Fibroblast of skin of right biceps (primary cell): Measurements from ENCODE around the gene TMEM185A.
"Not testable (repeated sequence)": the region's sequence is repeated elsewhere in the genome, so short reads cannot be mapped to it uniquely, and the experiment has no call there.

ENCODE experiments used
- DNase-seq: peaks from one replicate; pipeline ENCODE4 v3.0.0-alpha.2; 2013

TMEM185A gene

DNA sequence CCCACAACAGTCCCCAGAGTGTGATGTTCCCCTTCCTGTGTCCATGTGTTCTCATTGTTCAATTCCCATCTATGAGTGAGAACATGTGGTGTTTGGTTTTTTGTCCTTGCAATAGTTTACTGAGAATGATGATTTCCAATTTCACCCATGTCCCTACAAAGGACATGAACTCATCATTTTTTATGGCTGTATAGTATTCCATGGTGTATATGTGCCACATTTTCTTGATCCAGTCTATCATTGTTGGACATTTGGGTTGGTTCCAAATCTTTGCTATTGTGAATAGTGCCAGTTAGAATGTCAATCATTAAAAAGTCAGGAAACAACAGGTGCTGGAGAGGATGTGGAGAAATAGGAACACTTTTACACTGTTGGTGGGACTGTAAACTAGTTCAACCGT lies 11.9 kb downstream of the TMEM185A start:
- not testable (repeated sequence) for DNase-seq

GRCh38 chrX:149618871-149619270 lies 12.7 kb downstream of the TMEM185A start:
- DNase-seq, result no peak

DNA sequence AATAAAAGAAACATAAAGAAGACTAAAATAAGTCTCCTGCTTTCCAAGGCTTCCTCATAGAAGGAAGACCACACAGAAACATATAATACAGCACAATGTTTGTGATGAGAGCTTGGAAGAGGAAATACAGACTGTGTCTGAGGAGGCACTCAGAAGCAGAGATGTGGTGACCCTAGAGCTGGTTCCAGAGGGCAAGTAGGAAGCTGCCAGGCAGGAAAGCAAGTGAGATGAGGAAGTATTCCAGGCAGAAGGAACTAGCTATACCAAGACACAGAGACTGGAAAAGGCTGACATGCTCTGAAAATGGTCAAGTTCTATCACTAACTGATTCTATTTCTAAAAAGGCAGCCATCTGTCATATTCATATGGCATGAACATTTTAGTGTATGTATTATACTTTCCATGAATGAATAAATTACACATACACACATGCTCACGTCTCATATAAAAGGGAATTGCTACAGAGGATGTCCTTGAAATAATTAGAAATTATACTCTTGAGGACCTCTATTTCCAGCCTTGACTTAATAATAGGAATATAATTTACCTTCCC lies 19.9 kb downstream of the TMEM185A start:
- DNase-seq, result no peak

DNA sequence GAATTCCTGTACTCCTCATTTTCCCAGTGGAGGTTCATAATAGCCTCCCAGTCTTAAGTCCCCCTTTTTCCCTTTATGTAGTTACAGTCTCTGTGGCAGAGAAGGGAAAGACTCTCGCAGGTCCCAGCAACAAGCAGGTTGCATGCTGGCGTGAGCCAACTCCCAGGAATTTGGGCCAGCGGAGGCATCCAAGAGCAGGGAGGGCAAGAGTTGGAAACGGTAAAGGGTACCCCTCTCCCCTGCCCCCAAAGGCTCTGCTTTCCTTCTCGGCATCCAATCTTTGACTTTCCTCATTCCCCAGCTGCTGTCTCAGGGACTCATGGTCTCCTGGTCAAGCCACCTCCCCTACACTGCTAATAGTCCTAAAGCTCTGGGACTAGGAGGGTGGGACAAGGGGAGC lies 21.1 kb downstream of the TMEM185A start:
- DNase-seq, result no peak

DNA sequence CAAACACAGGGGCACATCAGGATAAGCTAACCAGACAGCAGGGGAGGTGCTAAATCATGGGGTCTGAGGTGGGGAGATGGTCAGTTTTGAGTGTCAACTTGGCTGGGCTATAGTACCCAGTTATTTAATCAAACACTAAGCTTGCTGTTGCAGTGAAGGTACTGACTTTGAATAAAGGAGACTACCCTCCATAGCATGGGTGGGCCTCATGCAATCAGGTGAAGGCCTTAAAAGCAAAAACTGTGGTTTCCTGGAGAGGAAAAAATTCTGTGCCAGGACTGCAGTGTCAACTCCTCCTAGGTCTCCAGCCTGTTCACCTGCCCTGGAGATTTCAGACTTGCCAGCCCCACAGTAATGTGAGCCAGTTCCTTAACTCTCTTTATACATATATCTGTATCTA lies 23.9 kb downstream of the TMEM185A start:
- no peak for DNase-seq

DNA sequence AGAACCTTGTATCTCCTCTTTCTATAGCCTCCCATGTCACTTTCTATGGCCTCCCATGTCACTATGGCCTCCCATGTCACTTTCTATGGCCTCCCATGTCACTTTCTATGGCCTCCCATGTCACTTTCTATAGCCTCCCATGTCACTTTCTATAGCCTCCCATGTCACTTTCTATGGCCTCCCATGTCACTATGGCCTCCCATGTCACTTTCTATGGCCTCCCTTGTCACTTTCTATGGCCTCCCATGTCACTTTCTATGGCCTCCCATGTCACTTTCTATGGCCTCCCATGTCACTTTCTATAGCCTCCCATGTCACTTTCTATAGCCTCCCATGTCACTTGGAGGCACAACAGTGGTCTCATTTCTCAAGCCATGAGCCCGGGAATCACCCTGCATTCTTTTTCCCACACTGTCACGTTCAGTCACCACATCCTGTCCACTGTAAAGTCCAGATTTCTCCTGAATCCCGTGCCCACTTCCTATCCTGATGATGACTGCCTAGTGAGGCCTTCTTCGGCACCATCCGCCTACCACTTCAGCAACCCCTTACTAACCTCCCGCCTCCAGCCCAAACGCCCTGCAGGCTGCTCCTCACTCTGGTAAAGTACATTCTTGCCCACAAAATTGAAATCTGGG lies 26.2 kb downstream of the TMEM185A start:
- DNase-seq, result peak; percentile 5

- not testable (repeated sequence) for DNase-seq
Measured at GRCh38 chrX:149598603-149599002, 33.0 kb downstream of the TMEM185A start.

GRCh38 chrX:149595943-149596342 lies 35.6 kb downstream of the TMEM185A start:
- DNase-seq, result not testable (repeated sequence)

DNA sequence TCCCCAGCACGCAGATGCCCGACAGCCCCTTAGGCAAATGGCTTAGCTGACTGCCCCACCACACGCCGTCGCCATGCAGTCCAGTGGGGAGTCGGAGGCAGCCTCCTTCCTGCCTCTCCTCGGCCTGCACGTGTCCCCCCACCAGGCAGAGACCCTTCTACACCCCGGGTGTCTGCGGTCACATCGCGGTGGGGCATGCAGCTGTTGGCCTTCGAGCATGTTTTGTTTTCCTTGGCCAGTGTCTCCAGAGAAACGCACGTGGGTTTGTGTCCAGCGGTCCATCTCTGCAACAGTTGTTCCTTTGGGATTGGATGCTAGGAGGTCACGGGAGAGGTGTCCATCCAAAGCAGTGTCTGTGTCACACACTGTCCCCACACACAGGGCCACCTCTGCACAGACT lies 36.4 kb downstream of the TMEM185A start, which contains the start of gene HSFX2:
Gene HSFX2, minus strand, starts transcription at position 101 of the 400 bp plus-strand sequence. CDS start 614 bp downstream, outside the sequence.
- DNase-seq, result not testable (repeated sequence)

DNA sequence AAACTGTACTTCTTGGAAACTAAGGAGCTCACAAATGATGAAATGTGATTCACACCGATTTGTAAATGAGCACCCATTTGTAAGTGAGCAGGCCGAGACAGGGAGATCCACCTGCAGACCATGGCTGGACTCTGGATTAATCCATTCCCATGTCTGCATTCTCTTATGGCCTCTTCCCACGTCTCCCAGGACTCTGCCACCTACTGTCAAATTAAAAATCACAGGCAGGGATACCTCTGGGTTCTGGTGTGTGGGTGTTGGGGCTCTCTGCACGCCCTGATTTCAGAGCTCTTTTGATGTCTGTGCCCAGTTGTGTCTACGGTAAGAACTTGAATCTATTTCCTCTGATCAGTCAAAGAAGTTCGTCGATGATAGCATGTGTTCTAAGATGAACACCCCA lies 40.6 kb downstream of the TMEM185A start:
- not testable (repeated sequence) for DNase-seq

- DNase-seq, result not testable (repeated sequence)
Measured at GRCh38 chrX:149587359-149587758, 44.2 kb downstream of the TMEM185A start, which contains the start of gene MAGEA9B. Gene MAGEA9B (minus strand): TSS chrX:149587459. CDS start chrX:149583179, 4,280 bp downstream.

GRCh38 chrX:149585631-149586030 lies 46.0 kb downstream of the TMEM185A start:
- not testable (repeated sequence) for DNase-seq

DNA sequence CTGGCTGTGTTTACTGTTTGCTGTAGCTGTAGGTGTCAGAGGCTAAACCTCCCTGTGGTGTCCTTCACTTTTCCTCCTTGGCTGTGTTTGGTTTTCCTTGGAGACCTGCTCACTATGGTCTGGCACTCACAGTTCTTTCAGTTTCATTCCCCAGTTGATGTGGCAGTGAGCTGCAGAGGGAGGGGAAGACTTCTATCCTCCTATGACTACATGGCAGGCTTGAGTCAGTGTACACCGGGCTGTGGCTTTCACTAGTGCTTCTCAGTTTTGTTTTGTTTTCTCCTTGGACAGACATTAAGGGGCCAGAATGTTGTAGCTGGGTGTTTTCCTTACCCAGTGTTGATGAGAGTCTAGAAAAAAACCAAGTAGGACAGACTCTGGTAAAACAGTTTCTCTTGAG lies 58.1 kb downstream of the TMEM185A start:
- not testable (repeated sequence) for DNase-seq

GRCh38 chrX:149572743-149573142 lies 58.8 kb downstream of the TMEM185A start:
- no peak for DNase-seq

- DNase-seq, result no peak
Measured at GRCh38 chrX:149571770-149572169, 59.8 kb downstream of the TMEM185A start.

DNA sequence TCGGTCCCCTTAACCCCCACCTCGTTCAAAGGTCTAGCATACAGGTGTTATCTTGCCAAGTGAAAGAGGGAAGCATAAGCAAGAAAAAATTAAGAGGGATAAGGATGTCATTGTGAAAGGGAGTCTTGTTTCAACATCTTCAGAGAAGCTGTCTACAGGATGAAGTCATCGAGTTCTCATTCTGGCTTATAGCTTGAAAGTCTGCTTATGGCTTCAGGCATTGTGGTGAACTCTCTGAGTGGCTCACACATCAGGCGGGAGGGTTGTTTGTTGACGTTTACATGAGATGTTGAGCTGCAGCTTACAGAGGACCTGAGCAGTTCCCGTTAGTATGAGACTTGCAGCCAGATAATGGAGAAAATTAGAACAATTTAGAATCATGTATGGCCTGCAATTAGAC lies 60.9 kb downstream of the TMEM185A start:
- peak; percentile 14 for DNase-seq

DNA sequence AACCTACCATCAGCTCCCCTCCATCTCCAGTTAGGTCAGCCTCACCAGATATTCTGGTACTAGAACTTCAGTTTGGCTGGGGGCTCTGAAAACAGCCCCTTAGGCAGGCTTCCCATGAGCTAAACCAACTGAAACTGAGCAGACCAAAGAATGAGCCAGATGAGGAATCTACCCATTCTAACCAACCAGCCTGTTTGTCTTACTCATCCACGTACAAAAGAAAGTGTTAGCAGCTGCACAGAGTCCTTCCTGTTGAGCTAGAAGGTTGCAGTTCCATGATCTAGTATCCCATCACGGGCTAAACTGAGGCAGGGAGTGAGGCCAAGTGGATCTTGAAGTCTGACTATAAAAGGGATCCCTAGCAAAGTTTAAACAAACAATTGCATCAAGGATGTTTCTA lies 61.8 kb downstream of the TMEM185A start:
- DNase-seq, result no peak

GRCh38 chrX:149568701-149569296 lies 62.8 kb downstream of the TMEM185A start:
- no peak for DNase-seq

- DNase-seq, result no peak
Measured at GRCh38 chrX:149567621-149568417, 63.8 kb downstream of the TMEM185A start.

GRCh38 chrX:149563359-149563758 lies 68.2 kb downstream of the TMEM185A start:
- no peak for DNase-seq

- DNase-seq, result not testable (repeated sequence)
Measured at GRCh38 chrX:149555251-149555650, 76.3 kb downstream of the TMEM185A start.

DNA sequence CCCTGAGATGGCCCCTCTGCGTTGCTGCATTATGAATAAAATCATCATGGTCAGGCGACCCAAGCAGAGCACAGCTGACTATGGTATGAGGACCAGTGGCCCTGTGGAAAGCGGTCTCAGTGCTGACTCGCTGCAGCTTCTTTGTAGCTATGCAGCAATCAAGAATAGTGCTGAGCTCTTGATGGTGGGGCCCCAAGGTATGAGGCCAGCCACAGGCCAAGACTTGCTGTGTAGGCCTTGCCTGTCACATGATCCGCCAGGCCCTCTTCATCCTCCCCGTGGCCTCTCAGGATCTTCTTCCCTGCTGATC lies 79.7 kb downstream of the TMEM185A start:
- DNase-seq, result not testable (repeated sequence)

DNA sequence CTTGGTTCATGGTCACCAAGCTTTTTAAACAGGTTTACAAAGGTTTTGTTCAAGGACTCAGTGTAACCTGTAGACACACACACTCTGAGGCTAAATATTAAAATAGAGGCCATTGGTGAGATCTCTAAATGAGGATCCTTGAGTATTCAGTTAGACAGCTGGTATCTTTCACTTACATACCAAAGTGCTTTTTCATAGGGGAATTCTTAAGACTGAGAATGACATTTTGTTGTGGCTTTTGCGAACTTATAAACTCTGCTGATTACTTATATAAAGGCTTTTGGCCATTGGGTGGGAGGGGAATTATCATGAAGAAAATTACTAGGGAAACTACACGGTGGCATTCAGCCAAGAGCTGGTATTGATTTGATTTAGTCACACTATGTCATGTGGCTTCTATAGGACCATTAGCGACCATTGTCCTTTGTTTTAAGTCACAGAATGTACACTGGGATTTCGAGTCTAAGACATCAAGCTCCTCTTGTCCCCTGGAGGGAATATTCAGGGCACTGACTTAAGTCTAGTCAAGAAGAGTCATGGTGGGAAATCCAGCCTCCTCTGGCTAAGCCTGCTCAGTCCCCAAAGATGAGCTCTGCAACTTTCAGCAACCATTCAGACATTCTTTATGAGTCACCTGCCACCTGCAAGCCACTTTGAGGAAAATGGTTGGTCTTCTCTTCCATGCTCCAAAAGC lies 80.2 kb downstream of the TMEM185A start:
- DNase-seq, result not testable (repeated sequence)
